ENCODE results near the gene SHISA7.
"Not testable (repeated sequence)": the region's sequence is repeated elsewhere in the genome, so short reads cannot be mapped to it uniquely, and the experiment has no call there.

- not testable (repeated sequence) for TF ChIP-seq CTCF (IDR thresholded peaks at IDR 0.05; ENCODE audit: insufficient read depth, low read length); SPI1 (IDR thresholded peaks at IDR 0.05; ENCODE audit: borderline replicate concordance, low read depth); POLR2AphosphoS5 (IDR thresholded peaks at IDR 0.05; ENCODE audit: low read depth); REST (IDR thresholded peaks at IDR 0.05; ENCODE audit: insufficient replicate concordance, low read depth); GABPA (IDR thresholded peaks at IDR 0.05; ENCODE audit: low read depth)
Observed at GRCh38 chr19:55401390-55401789, 41.7 kb downstream of the SHISA7 start.
